Measurements from ENCODE around the gene MAGIX. TPM values are rescaled to one million over a fixed set of nuclear protein-coding genes. Genes with fewer than 3 reads are reported as not detected.

The MAGIX gene
- total RNA-seq, 2 donors from 2014 or later, result 16.0 to 16.6 TPM

Small RNAs within 50 kb of the gene (small RNA-seq; reads per million reads assigned to genes)
- 0 reads per million in 2 donors for gene RN7SL262P

Other genes with a start within 250 kb of the MAGIX start
- gene PIM2, start 243.7 kb upstream of the MAGIX start, total RNA-seq, result 10 to 100 TPM; 12.1 to 23.5 TPM
- gene OTUD5, start 205.2 kb upstream of the MAGIX start, total RNA-seq, result 10 to 100 TPM; 44.1 to 84.2 TPM
- gene KCND1, start 190.9 kb upstream of the MAGIX start, total RNA-seq, result 1 to 10 TPM in 1 of 2 donors, under 1 TPM in 1; 0.23 to 1.9 TPM
- 10 to 100 TPM; 26.9 to 62.4 TPM for gene GRIPAP1, start 160.5 kb upstream of the MAGIX start, total RNA-seq
- 10 to 100 TPM; 44.6 to 88.4 TPM for gene TFE3, start 119.4 kb upstream of the MAGIX start, total RNA-seq
- gene CCDC120, start 103.8 kb upstream of the MAGIX start, total RNA-seq, result 10 to 100 TPM; 12.3 to 15.0 TPM
- gene PRAF2, start 88.8 kb upstream of the MAGIX start, total RNA-seq, result 10 to 100 TPM; 13.9 to 42.9 TPM
- 10 to 100 TPM; 67.8 to 93.6 TPM for gene WDR45, start 82.9 kb upstream of the MAGIX start, total RNA-seq
- 10 to 100 TPM; 21.2 to 28.7 TPM for gene GPKOW, start 39.0 kb upstream of the MAGIX start, total RNA-seq
- 10 to 100 TPM; 24.3 to 34.7 TPM for gene PLP2, start 9.1 kb downstream of the MAGIX start, total RNA-seq
- gene PRICKLE3, start 23.6 kb downstream of the MAGIX start, total RNA-seq, result 10 to 100 TPM; 17.4 to 20.5 TPM
- gene SYP, start 37.4 kb downstream of the MAGIX start, total RNA-seq, result 1 to 10 TPM in 1 of 2 donors, under 1 TPM in 1; 0.55 to 5.2 TPM
- gene CACNA1F, start 70.6 kb downstream of the MAGIX start, total RNA-seq, result under 1 TPM in 1 of 2 donors, not detected in 1; 0.17 TPM
- 10 to 100 TPM; 21.8 to 25.0 TPM for gene CCDC22, start 72.7 kb downstream of the MAGIX start, total RNA-seq
- gene FOXP3, start 102.0 kb downstream of the MAGIX start, total RNA-seq, result 1 to 10 TPM in 1 of 2 donors, under 1 TPM in 1; 0.36 to 1.4 TPM
- 10 to 100 TPM in 1 of 2 donors, 1 to 10 TPM in 1; 3.9 to 24.9 TPM for gene PPP1R3F, start 107.0 kb downstream of the MAGIX start, total RNA-seq
- gene GAGE10, start 140.9 kb downstream of the MAGIX start, total RNA-seq, result not detected
- not detected for gene GAGE12J, start 159.3 kb downstream of the MAGIX start, total RNA-seq
- gene GAGE13, start 168.8 kb downstream of the MAGIX start, total RNA-seq, result not detected

All from prostate gland (tissue), 2 donors.